Erythroblast (primary cell): ENCODE measurements around the gene ASNSD1.

Source experiments
- GATA1 ChIP-seq: IDR thresholded peaks from 2 replicates; pipeline ENCODE4 v1.6.1; 2011; ENCODE audit warnings: low read depth, mild to moderate bottlenecking, control low read depth, low read length, moderate library complexity
- POLR2A ChIP-seq: IDR thresholded peaks from 2 replicates; pipeline ENCODE4 v1.6.1; 2011; ENCODE audit warnings: mild to moderate bottlenecking, low read length

GRCh38 chr2:189625636-189626035 is 35.6 kb upstream of the ASNSD1 start:
- no peak for TF ChIP-seq POLR2A
- TF ChIP-seq GATA1 = no peak
